ENCODE data around the gene SLC35F4. TPM values are rescaled to one million over a fixed set of nuclear protein-coding genes. Genes with fewer than 3 reads are reported as not detected.

SLC35F4 gene
- total and polyA plus RNA-seq, 2 of the 8 experiments (the other 6 are each of a cell fraction or from before 2014, with no cell fraction given) = not detected

GRCh38 chr14:57657487-57657886, 208.4 kb downstream of the SLC35F4 start:
- Histone ChIP-seq H3K27me3 (replicated peaks in 1 of 4; ENCODE audit: control insufficient read depth in 3 of 4, extremely low read depth in 1 of 4, insufficient read depth in 3 of 4, low read length in 3 of 4) (no peaks in the 10 kb centered on the region), H3K36me3 (ENCODE audit: control insufficient read depth in 2 of 4, insufficient read depth in 4 of 4, low read length in 3 of 4) (no peaks in the 10 kb centered on the region), H3K18ac (ENCODE audit: extremely low read depth, low read length) (no peak overlapping the region), H2BK12ac (ENCODE audit: low read depth, low read length) (no peak overlapping the region), H3K23ac (ENCODE audit: insufficient read length) (no peak overlapping the region), H3K79me1 (ENCODE audit: low read depth, low read length) (no peaks in the 10 kb centered on the region), H3K4me2 (ENCODE audit: insufficient read depth in 1 of 2, low read depth in 2 of 2, low read length in 2 of 2) (no peak overlapping the region), H2BK20ac (ENCODE audit: low read length) (no peak overlapping the region), H2AFZ (ENCODE audit: low read length) (no peak overlapping the region), H3K56ac (replicated peaks; ENCODE audit: insufficient read length, low read depth, low read length) (no peak overlapping the region), H3K9me3 (ENCODE audit: insufficient read depth in 2 of 2, low read depth in 1 of 2, low read length in 1 of 2) (no peaks in the 10 kb centered on the region), H3K9ac (replicated peaks in 1 of 4; ENCODE audit: extremely low read depth in 1 of 4, low read depth in 3 of 4, low read length in 3 of 4) (no peak overlapping the region), H3K27ac (ENCODE audit: low read depth, low read length) (no peak overlapping the region), H2AK5ac (ENCODE audit: low read depth, low read length) (no peak overlapping the region), H4K20me1 (replicated peaks in 1 of 2; ENCODE audit: control insufficient read depth in 1 of 2, insufficient read depth in 2 of 2, low read length in 2 of 2) (peaks cover 0 to 2% of the 10 kb centered on the region in 2 experiments), H2BK15ac (ENCODE audit: low read length) (no peak overlapping the region), H4K5ac (ENCODE audit: insufficient read length, low read depth, low read length) (no peak overlapping the region), H3K4me1 (replicated peaks in 1 of 4; ENCODE audit: control insufficient read depth in 3 of 4, insufficient read depth in 4 of 4, low read length in 3 of 4) (no peaks in the 10 kb centered on the region), H3K4ac (replicated peaks; ENCODE audit: insufficient read length, low read depth, low read length) (no peak overlapping the region), H3K14ac (ENCODE audit: insufficient read length) (no peak overlapping the region), H3K23me2 (ENCODE audit: low read depth, low read length) (no peaks in the 10 kb centered on the region), H4K8ac (ENCODE audit: extremely low read depth, insufficient read depth, low read length) (no peak overlapping the region), H3K79me2 (ENCODE audit: control insufficient read depth in 1 of 2, insufficient read depth in 2 of 2, low read length in 2 of 2) (no peaks in the 10 kb centered on the region), H2BK5ac (ENCODE audit: low read depth, low read length) (no peak overlapping the region), H2BK120ac (replicated peaks; ENCODE audit: low read depth, low read length) (no peak overlapping the region), H3K4me3 (ENCODE audit: extremely low read depth in 1 of 4, insufficient read depth in 2 of 4, low read depth in 3 of 4, low read length in 4 of 4) (no peak overlapping the region), H4K91ac (replicated peaks; ENCODE audit: insufficient read length, low read length) (no peak overlapping the region)
- CTCF ChIA-PET (ENCODE audit: partially characterized antibody) = no interaction called here
- POLR2A ChIA-PET (ENCODE audit: partially characterized antibody) = no interaction called here
- WGBS, 2 experiments (ENCODE audit: extremely low coverage in 1 of 2, insufficient coverage in 1 of 2, insufficient read length in 1 of 2, insufficient replicate concordance in 2 of 2, low coverage in 1 of 2, low lambda C conversion rate in 2 of 2, missing lambda C conversion rate in 1 of 2) = 83% methylated on average over 5 of the region's 5 CpGs; no CpG with 5 or more reads in 1 of the 2 experiments
- FAIRE-seq = no peak
- no peak for TF ChIP-seq TBP (IDR thresholded peaks at IDR 0.05; ENCODE audit: low read depth, low read length)
- no peak for TF ChIP-seq JUN (IDR thresholded peaks at IDR 0.05; ENCODE audit: low read depth, low read length)
- TF ChIP-seq TAF7 (optimal IDR thresholded peaks at IDR 0.05; ENCODE audit: borderline replicate concordance, low read depth, low read length) = no peak
- TF ChIP-seq RXRA (IDR thresholded peaks at IDR 0.05; ENCODE audit: insufficient read depth, low read depth, low read length) = no peak
- no peak for DNase-seq (ENCODE audit: low read depth in 1 of 2, low spot score in 2 of 2)
